GM12873 (cell line): ENCODE data around the gene NME3.

Source experiments
- TF ChIP-seq, protein P1 (sequence below): IDR thresholded peaks from 2 replicates; pipeline ENCODE4 v1.5.1; 2012; ENCODE audit warnings: low read depth, mild to moderate bottlenecking, moderate library complexity, low read length, control low read depth; ENCODE audit not compliant: insufficient read depth; ENCODE audit errors: missing control alignments

NME3 gene

DNA sequence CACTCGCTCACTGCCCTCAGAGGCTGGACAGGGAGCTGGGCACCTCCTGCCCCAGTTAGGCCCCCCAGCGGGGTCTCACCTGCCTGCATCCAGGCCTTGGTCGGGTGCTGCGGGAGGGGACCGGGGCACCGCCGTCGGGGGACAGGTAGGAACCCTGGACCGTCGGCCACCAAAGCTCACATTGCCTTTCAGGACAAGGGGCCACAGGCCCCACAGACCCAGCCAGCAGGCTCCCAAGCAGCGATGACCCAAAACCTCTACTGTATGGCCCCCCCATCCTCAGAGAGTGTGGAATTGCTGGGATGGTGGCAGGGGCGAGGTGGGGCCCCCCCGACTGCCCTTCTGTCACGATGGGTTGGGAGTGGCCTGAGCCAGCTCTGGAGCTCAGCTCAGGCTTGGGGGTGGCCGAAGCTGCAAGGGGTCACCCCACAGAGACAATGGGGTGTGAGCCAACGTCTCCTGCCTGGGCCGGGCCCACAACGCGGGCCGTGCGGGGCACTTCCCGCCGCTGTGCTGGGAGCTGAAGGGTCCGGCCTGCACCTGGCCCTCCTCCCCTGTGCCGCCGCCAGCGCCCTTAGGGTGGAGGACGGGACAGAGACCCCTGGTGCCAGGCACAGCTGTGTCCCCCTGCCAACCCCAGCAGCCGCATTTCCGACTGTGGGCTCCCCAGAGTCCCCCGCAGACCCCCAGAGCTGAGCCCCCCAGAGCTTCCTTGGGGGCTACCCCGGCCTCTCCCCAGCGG, 21.7 kb upstream of the NME3 start:
- TF ChIP-seq, protein P1, sequence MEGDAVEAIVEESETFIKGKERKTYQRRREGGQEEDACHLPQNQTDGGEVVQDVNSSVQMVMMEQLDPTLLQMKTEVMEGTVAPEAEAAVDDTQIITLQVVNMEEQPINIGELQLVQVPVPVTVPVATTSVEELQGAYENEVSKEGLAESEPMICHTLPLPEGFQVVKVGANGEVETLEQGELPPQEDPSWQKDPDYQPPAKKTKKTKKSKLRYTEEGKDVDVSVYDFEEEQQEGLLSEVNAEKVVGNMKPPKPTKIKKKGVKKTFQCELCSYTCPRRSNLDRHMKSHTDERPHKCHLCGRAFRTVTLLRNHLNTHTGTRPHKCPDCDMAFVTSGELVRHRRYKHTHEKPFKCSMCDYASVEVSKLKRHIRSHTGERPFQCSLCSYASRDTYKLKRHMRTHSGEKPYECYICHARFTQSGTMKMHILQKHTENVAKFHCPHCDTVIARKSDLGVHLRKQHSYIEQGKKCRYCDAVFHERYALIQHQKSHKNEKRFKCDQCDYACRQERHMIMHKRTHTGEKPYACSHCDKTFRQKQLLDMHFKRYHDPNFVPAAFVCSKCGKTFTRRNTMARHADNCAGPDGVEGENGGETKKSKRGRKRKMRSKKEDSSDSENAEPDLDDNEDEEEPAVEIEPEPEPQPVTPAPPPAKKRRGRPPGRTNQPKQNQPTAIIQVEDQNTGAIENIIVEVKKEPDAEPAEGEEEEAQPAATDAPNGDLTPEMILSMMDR: no peak

GRCh38 chr16:1791943-1792812, 20.8 kb upstream of the NME3 start:
- TF ChIP-seq, protein P1: no peak

DNA sequence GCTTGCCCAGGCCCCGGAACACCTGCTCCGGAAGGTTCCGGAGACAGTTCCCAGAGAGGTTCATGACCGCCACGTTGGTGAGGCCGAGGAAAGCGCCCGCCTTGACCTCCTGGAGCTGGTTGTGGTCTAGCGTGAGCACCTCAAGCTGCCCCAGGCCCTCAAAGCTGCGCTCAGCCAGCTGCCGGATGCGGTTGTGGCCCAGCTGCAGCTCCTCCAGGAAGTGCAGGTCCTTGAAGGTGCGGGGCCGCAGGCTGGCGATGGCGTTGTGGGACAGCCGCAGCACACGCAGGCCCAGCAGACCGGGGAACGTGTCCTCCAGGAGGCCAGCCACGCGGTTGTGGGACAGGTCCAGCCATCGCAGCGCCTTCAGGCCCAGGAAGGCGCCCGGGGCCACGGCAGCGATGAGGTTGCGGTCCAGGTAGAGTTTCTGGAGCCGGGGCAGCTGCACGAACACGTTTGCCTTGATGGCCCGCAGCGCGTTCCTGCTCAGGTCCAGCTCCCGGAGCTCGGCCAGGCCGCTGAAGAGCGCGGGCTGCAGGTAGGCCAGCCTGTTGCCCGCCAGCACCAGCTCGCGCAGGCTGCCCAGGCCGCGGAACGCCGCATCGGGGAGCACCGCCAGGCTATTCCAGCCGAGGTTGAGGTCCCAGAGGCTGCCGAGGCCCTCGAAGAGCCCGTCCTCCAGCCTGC, 20.1 kb upstream of the NME3 start:
- TF ChIP-seq, protein P1: no peak

DNA sequence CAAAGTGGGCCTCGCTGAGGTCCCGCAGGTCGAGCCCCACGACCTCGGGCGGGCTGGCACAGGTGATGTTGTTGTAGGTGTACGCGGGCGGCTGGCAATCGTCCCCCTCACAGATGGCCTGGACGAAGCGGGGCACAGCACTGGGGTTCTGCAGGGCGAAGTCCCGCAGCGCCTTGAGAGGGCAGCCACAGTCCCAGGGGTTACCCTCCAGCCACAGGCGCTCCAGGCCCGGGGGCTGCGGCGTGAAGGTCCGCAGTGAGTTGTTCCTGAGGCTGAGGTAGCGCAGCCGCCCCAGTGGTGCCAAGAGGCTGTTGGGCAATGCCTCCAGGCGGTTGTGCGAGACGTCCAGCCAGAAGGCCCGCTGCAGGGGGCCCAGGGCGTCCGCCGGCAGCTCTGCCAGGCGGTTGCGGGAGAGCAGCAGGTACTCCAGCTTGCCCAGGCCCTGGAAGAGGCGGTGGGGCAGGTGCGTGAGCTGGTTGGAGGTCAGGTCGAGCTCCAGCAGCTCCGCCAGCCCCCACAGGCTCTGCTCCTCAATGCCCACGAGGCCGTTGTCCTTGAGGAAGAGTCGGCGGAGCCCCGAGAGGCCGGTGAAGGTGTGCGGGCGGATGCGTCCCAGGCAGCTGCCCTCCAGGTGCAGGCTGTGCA, 19.4 kb upstream of the NME3 start:
- TF ChIP-seq, protein P1: no peak

GRCh38 chr16:1790261-1790610, 18.9 kb upstream of the NME3 start:
- TF ChIP-seq, protein P1: no peak

- TF ChIP-seq, protein P1: no peak
Observed at GRCh38 chr16:1789643-1790045, 18.3 kb upstream of the NME3 start.
